GM10248 (cell line): ENCODE measurements around the gene DGKA.

ENCODE experiments used
- CTCF ChIA-PET: fragments of 300-600 bp; sonication (Branson Sonifier 250); formaldehyde crosslinking; extraction: SDS; loops from one replicate; lab custom pipeline; 2021; ENCODE audit warnings: antibody characterized with exemption; lab: Yijun Ruan, JAX
- POLR2A ChIA-PET: fragments of 350-650 bp; sonication (Branson Sonifier 250); formaldehyde crosslinking; extraction: SDS; loops from one replicate; lab custom pipeline; 2020; ENCODE audit warnings: antibody characterized with exemption; lab: Yijun Ruan, JAX
- DNase-seq: peaks from one replicate; pipeline ENCODE4 v3.0.0; 2012; ENCODE audit errors: extremely low spot score
- CTCF ChIP-seq: IDR thresholded peaks from 2 replicates; pipeline ENCODE4 v1.5.1; 2012; ENCODE audit warnings: mild to moderate bottlenecking, low read depth; ENCODE audit errors: extremely low read depth, missing control alignments, control extremely low read depth

Gene DGKA

GRCh38 chr12:55925371-55925770 lies 5.6 kb upstream of the DGKA start:
- no peak for DNase-seq
- ChIA-PET POLR2A (no interaction called here), CTCF (interaction anchor here (0.9 to 7.5 kb wide), 15 partner anchors 10 to 186 kb away, joined by 3 to 92 read pairs (median 4); partner anchors contain the start of genes DNAJC14, ORMDL2 and SARNP)
- no peak for TF ChIP-seq CTCF

GRCh38 chr12:55925870-55926737 lies 4.9 kb upstream of the DGKA start:
- ChIA-PET CTCF (interaction anchor here (0.6 to 7.5 kb wide), 28 partner anchors 10 to 187 kb away, joined by 3 to 92 read pairs (median 4); partner anchors contain the start of genes DNAJC14, ORMDL2, RAB5B and SARNP), POLR2A (interaction anchor here (0.8 to 1.6 kb wide), 2 partner anchors 48 to 106 kb away, joined by 3 to 4 read pairs; partner anchors contain the start of gene RAB5B)
- DNase-seq = no peak
- TF ChIP-seq CTCF = no peak

GRCh38 chr12:55926738-55927587 lies 4.0 kb upstream of the DGKA start:
- peak; percentile 72 for TF ChIP-seq CTCF
- ChIA-PET CTCF (interaction anchor here (0.6 to 7.5 kb wide), 24 partner anchors 11 to 188 kb away, joined by 3 to 92 read pairs (median 4); partner anchors contain the start of genes DNAJC14, ORMDL2, RAB5B and SARNP), POLR2A (interaction anchor here (0.8 to 1.6 kb wide), 2 partner anchors 47 to 107 kb away, joined by 3 to 4 read pairs; partner anchors contain the start of gene RAB5B)
- DNase-seq = peak; percentile 91

- CTCF ChIA-PET = interaction anchor here (0.7 to 7.5 kb wide), 10 partner anchors 10 to 108 kb away, joined by 3 to 92 read pairs (median 5); partner anchors contain the start of genes DNAJC14 and RAB5B
Measured at GRCh38 chr12:55927588-55928502, 3.1 kb upstream of the DGKA start, which contains the start of gene PYM1. Gene PYM1, minus strand, starts transcription at chr12:55927894. Its CDS starts 133 bp downstream, at chr12:55927761.

More at GRCh38 chr12:55927588-55928502, 3.1 kb upstream of the DGKA start, which contains the start of gene PYM1:
- TF ChIP-seq CTCF = no peak
- POLR2A ChIA-PET = interaction anchor here (1.6 kb wide), 1 partner anchor 46 kb away, joined by 4 read pairs; the partner anchor contains the start of gene RAB5B
- peak; percentile 77 for DNase-seq
